Glomerular visceral epithelial cell (primary cell): ENCODE data around the gene PHF10.
"Not testable (repeated sequence)": the region's sequence is repeated elsewhere in the genome, so short reads cannot be mapped to it uniquely, and the experiment has no call there.

ENCODE experiments used
- DNase-seq: peaks from one replicate; pipeline ENCODE4 v3.0.0-alpha.2; 2016; ENCODE audit errors: extremely low spot score

PHF10 gene

GRCh38 chr6:169723200-169723909, 945 bp downstream of the PHF10 start:
- DNase-seq = peak; percentile 44

DNA sequence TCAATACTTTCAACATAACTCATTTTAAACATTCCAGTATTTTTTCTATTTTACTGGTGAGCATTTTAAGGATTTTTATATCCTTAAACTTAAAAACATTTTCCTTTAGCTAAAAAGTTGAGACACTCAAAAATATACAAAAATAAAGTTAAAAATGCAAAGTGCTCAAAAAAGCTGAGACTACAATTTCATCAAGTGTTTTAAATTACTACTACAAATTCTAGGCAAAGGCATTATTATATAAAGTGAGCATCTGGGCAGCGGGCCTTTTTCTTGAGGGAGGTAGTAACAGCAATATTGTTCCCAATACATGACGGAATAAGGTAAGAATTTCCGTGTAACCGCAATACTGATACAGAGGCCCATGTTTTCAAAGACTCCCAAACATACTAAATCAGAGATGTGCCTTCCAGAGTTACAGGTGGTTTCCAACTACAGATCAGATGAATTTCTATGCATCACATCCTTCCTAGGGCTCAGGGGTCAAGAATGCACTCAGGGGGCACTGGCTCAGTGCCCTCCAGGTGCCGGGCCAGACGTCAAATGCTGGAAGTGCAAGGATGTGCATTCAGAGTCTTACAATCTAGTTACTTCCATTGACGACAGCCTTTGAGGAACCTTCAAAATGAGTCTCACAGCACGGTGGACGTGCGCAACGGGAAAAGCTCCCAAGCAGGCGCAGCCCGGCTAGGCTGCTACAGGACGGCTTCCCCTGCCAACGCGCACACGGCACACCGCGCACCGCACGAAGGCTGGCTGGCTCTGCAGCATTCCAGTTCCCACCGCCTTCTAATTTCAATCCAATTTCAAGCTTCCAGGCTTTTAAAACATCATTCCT, 1.7 kb downstream of the PHF10 start:
- peak; percentile 80 for DNase-seq

- DNase-seq = no peak
These were observed 4.0 kb downstream of the PHF10 start for GRCh38 chr6:169720207-169720855.

- no peak for DNase-seq
These were observed 5.2 kb downstream of the PHF10 start for GRCh38 chr6:169719117-169719516.

- DNase-seq = no peak
These were observed 9.7 kb downstream of the PHF10 start for GRCh38 chr6:169714595-169714994.

GRCh38 chr6:169714178-169714577, 10.1 kb downstream of the PHF10 start:
- no peak for DNase-seq

DNA sequence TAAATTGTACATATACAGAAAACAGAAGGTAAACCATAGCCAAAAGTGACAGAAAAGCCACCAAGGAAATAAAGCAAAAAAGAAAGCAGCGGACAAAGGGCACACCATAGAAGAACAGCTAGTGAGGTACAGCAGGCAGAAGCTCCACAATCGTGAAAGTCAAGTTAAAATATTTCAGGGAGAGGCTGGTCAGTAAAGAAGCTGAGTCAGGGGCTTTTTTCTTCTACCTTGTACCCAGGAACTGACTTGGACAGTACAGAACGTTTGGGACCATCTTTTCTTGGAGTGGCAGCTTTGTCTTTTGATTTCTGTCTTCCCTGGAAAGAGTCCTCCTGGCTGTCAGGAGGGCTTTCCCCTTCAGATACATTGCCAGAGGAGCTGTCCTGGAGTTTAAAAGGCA, 14.3 kb downstream of the PHF10 start:
- no peak for DNase-seq

DNA sequence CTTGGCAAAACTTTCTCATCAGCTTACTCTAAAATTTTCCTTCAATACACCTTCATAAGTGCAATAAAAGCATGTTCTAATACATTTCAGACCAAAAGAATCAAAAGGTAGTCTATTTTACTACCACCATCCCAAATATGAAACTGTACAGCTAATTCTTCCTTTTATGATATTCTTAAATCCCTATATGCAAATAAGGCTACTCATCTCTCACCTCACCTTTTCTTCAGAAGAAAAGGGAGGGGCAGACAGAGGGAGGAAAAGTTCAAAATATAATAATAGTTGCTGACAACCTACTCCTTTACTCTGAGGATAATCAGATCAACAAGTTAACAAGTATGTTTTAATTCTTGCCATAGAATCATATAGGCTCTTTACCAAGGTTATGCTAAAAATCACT, 15.0 kb downstream of the PHF10 start:
- DNase-seq = no peak

DNA sequence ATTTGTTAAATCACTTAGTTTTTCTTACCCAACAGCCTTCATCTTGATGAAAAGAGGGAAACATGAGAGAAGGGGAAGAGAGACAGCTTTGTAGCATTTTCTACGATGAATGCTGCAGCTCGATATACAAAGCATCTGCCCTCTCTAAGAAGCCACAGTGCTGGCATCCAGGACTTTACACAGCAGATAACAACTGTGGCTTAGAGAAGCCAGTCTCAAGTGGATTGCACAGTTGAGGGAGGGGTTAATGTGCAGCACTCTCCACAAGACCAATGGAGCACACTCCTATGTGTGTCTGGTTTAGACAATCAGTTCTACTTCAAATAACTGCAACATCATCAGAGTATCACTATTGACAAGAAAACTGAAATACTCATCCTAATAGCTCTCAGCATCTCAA, 16.5 kb downstream of the PHF10 start:
- DNase-seq = no peak

- no peak for DNase-seq
These were observed 21.5 kb downstream of the PHF10 start for GRCh38 chr6:169702840-169703246.

DNA sequence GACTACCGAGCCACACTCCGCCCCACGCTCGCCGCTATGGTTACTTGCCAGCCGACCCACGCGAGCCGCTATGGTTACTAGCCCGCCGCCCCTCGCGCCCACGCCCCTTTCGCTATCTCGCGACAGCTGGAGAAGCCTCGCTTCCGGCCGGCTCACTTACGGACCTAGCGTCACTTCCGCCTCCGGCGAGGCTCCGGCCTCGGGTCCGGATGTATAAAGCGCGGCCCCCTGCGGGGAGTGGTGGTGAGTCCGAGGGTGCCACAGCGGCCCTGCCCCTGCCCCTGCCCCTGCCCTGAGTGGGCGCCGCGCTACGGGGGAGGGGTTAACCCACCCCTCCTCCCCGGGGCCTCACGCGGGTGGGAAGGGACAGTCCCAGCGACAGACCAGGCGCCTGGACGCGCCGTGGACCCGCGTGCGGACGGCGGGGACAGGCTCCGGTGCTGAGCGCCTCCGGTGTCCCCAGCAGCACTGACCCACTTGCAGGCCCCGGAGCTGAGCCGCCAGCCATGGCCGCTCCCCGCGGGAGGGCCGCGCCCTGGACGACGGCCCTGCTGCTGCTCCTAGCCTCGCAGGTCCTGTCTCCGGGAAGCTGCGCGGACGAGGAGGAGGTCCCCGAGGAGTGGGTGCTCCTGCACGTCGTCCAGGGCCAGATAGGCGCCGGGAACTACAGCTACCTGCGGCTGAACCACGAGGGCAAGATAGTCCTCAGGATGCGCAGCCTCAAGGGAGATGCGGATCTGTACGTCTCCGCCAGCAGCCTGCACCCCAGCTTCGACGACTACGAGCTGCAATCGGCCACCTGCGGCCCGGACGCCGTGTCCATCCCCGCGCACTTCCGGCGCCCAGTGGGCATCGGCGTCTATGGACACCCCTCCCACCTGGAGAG, 22.1 kb downstream of the PHF10 start, which contains the start of the genes C6orf120 and WDR27:
C6orf120 (plus strand) TSS at position 173 of the 886 bp plus-strand sequence; CDS start at position 507, 334 bp downstream.
WDR27 (minus strand) TSS at position 76 of the 886 bp plus-strand sequence. CDS start 13,024 bp downstream, outside the sequence.
- peak; percentile 98 for DNase-seq

DNA sequence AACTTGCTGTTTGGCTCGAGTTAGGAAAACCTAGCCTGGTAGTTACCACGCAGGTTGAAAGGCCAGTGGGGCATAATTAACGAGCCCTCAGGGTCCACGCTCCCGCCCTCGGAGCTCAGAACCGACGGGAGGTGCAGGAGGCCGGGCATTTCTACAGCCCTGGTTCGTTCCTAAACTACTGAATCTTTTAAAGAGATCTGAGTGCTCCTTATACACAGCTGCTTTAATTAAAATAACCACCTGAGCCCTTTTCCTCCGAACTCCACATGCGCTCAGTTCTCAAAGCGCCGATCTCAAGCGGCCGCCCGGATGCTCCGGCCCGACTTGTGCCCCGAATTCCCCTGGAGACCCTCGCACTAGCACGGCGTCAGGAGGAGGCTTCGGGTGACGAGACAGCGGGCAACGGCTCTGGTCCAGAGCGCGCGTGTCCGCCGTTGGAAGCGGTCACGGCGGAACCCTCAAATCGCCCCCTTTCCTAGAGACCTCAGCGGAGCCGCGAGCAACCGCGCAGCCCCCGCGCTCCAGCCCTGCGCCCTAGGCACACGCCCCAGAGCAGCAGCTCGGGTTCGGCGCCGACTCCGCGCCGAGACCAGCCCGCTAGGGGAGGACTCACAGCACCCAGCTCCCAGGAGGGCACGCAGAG, 22.9 kb downstream of the PHF10 start:
- peak; percentile 18 for DNase-seq

GRCh38 chr6:169700296-169700695, 24.0 kb downstream of the PHF10 start:
- DNase-seq = peak; percentile 38

DNA sequence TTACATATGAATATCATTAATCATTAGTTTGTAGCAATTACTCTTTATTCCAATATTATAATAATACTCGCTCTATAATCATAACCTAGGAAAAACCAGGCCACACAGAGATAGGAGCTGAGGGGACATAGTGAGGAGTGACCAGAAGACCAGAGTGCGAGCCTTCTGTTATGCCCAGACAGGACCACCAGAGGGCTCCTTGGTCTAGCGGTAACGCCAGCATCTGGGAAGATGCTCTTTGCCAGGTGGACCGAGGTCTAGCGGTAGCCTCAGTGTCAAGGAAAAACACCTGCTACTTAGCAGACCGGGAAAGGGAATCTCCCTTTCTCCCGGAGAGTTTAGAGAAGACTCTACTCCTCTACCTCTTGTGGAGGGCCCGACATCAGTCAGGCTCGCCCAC, 27.2 kb downstream of the PHF10 start:
- not testable (repeated sequence) for DNase-seq

- DNase-seq = no peak
These were observed 29.2 kb downstream of the PHF10 start for GRCh38 chr6:169695131-169695530.

GRCh38 chr6:169692516-169692915, 31.8 kb downstream of the PHF10 start:
- no peak for DNase-seq

DNA sequence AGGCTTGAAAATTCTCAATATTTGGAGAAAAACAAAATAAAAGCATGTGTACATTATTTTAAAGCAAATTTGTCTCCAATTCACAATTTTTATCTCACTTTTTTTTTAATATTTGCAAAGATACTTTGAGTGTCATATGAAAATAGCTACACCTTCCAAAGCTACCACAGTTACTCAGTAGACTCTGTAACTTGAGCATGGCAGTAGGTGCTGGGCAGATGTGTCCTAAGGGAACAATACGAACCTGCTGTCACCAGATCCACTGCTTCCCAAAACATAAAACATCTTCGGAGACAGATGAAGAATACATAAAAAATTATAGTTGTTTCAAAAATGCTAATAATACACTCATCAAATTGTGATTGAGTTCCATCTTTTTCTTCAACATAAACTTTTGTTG, 33.0 kb downstream of the PHF10 start:
- no peak for DNase-seq

DNA sequence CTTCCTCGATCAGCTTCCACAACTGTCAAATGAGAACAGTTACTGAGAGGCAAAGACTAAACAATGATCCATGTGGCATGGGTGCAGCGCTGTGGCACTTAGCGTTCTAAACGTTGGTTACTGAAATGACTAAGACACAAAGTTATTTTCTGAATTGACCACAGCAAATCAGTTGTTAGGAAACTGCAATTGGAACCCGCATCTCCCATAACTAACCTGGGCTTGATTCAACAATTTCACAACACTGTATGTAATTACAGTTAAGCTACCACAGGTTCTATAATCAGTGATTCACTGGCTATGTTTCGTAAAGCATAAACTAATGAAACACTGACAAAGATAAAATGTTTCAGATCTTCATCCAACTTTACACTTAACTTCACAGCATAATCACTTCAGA, 35.0 kb downstream of the PHF10 start:
- peak; percentile 78 for DNase-seq

GRCh38 chr6:169685860-169686259, 38.4 kb downstream of the PHF10 start:
- DNase-seq = no peak

DNA sequence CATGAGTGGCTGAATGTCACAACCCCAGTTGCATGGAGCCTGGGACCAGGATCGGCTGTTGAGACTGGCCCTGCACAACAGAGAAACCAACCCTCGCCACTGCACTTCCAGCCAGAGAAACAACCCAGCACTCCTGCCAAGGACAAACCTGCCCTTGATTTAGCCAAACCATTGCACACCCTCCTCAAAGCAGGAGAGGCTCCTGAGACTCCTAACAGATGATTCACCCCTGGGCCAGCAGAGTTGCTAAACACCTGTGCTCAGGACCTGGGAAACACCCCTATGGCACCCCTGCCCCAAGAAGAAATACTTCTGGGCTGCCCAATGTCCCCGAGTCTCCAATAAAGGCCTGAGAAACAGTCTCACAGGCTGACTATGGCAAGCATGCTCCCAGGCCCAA, 40.2 kb downstream of the PHF10 start:
- DNase-seq = no peak

- DNase-seq = no peak
These were observed 46.0 kb downstream of the PHF10 start for GRCh38 chr6:169678342-169678741.
